DOHH2 (cell line): ENCODE results near the gene MAP3K9.

Experiments
- H3F3A ChIP-seq: fragments of 200-600 bp; sonication (generic), shearing (Covaris generic); 2 replicates; pipeline ENCODE4 v1.6.0; 2016; ENCODE audit warnings: antibody characterized with exemption, mild to moderate bottlenecking; ENCODE audit not compliant: control insufficient read depth, insufficient read depth
- H3K27ac ChIP-seq: fragments of 200-600 bp; sonication (generic); 2 replicates; pipeline ENCODE4 v1.5.1; 2014; ENCODE audit warnings: low read depth, mild to moderate bottlenecking, low read length, moderate library complexity
- H3K27me3 ChIP-seq: fragments of 200-600 bp; sonication (generic); 2 replicates; pipeline ENCODE4 v1.6.1; 2014; ENCODE audit warnings: mild to moderate bottlenecking, low read length, mixed read lengths; ENCODE audit not compliant: control insufficient read depth
- H3K36me3 ChIP-seq: fragments of 200-600 bp; sonication (generic); 2 replicates; pipeline ENCODE4 v1.6.1; 2014; ENCODE audit warnings: mild to moderate bottlenecking, low read length, moderate library complexity, mixed read lengths; ENCODE audit not compliant: control insufficient read depth
- H3K4me1 ChIP-seq: fragments of 200-600 bp; sonication (generic); 2 replicates; pipeline ENCODE4 v1.6.1; 2014; ENCODE audit warnings: mild to moderate bottlenecking, low read length, mixed read lengths; ENCODE audit not compliant: control insufficient read depth
- H3K4me2 ChIP-seq: fragments of 200-600 bp; sonication (generic); 2 replicates; pipeline ENCODE4 v1.6.0; 2014; ENCODE audit warnings: mild to moderate bottlenecking, low read length, moderate library complexity
- H3K4me3 ChIP-seq: fragments of 200-600 bp; sonication (generic); 2 replicates; pipeline ENCODE4 v1.5.1; 2014; ENCODE audit warnings: mild to moderate bottlenecking, low read length, mixed read lengths
- H3K79me2 ChIP-seq: fragments of 200-600 bp; sonication (generic); 2 replicates; pipeline ENCODE4 v1.6.1; 2014; ENCODE audit warnings: mild to moderate bottlenecking, low read length, mixed read lengths; ENCODE audit not compliant: control insufficient read depth
- H3K9me2 ChIP-seq: fragments of 200-600 bp; sonication (generic); replicated peaks from 2 replicates; pipeline ENCODE4 v1.6.1; 2014; ENCODE audit warnings: mild to moderate bottlenecking, low read length, mixed read lengths; ENCODE audit not compliant: control insufficient read depth
- H3K9me3 ChIP-seq: fragments of 200-600 bp; sonication (generic); 2 replicates; pipeline ENCODE4 v1.6.1; 2014; ENCODE audit warnings: antibody characterized with exemption, low read length, mixed read lengths; ENCODE audit not compliant: control insufficient read depth, insufficient read depth
- H4K20me1 ChIP-seq: fragments of 200-600 bp; sonication (generic); 2 replicates; pipeline ENCODE4 v1.6.0; 2014; ENCODE audit warnings: low read depth, mild to moderate bottlenecking, antibody characterized with exemption, low read length, moderate library complexity; ENCODE audit not compliant: control insufficient read depth, insufficient read depth
- CTCF ChIP-seq: fragments of 200-600 bp; sonication (generic); IDR thresholded peaks from one replicate; pipeline ENCODE4 v1.5.1; 2014; ENCODE audit warnings: antibody characterized with exemption, mild to moderate bottlenecking, low read depth, low read length; ENCODE audit not compliant: poor library complexity, severe bottlenecking
- EZH2phosphoT487 ChIP-seq: fragments of 200-600 bp; sonication (generic); IDR thresholded peaks from 2 replicates; pipeline ENCODE4 v1.6.1; 2017; ENCODE audit warnings: borderline replicate concordance, mild to moderate bottlenecking, antibody characterized with exemption, low read length, moderate library complexity, mixed read lengths

The MAP3K9 gene

DNA sequence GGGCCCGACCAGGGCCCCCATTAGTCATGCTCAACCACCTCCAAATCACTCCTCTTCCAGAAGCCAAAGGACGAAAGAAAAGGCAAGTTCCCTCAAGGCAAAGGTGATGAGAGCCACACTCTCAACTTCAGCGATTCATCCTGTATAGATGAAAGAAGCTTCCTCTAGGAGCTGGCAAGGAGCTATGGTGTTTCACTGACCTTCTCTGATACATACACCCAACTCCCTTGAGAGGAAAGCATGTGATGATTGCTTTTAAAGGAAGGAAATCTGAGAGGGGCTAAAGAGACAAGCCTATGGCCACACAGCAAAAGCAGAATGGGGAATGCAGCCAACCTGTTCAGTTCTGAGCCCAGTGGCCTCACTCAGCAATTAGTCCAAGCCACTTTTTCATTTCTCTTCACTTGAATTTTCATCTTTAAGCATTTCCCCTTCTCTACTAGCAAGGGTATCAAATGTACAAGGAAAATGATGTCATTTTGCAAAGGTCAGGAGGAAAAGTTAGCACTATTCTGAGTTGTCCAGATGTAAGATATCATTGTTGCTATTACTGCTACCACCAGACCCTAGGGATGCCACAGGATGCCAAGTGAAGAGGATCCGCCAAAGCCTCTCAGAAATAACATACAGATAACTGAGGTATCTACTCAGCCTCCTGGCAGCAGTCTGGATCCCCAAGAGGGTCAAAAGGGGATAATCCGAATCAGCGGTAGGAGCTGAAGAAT is 82.5 kb downstream of the MAP3K9 start:
- Histone ChIP-seq H3K27me3 (no peaks in the 10 kb centered on the region), H3F3A (no peaks in the 10 kb centered on the region), H3K9me3 (no peaks in the 10 kb centered on the region), H3K27ac (no peak overlapping the region), H3K4me2 (no peak overlapping the region), H4K20me1 (no peaks in the 10 kb centered on the region), H3K9me2 (no peaks in the 10 kb centered on the region), H3K4me3 (no peak overlapping the region), H3K36me3 (peaks cover 2% of the 10 kb centered on the region), H3K79me2 (no peaks in the 10 kb centered on the region), H3K4me1 (no peaks in the 10 kb centered on the region)
- no peak for TF ChIP-seq CTCF
- TF ChIP-seq EZH2phosphoT487: no peak

- H3K27ac ChIP-seq: no peak overlapping the region
- no peak for TF ChIP-seq CTCF
- no peak for TF ChIP-seq EZH2phosphoT487
- H3K9me2 ChIP-seq: no peaks in the 10 kb centered on the region
- H3K4me3 ChIP-seq: no peak overlapping the region
- no peaks in the 10 kb centered on the region for H3K4me1 ChIP-seq
- no peak overlapping the region for H3K4me2 ChIP-seq
- no peaks in the 10 kb centered on the region for H3K27me3 ChIP-seq
- H3K9me3 ChIP-seq: no peaks in the 10 kb centered on the region
- H3F3A ChIP-seq: no peaks in the 10 kb centered on the region
- H4K20me1 ChIP-seq: no peaks in the 10 kb centered on the region
- no peaks in the 10 kb centered on the region for H3K79me2 ChIP-seq
- H3K36me3 ChIP-seq: no peaks in the 10 kb centered on the region
Measured at GRCh38 chr14:70724944-70725343, 84.4 kb downstream of the MAP3K9 start.

GRCh38 chr14:70724110-70724509 is 85.2 kb downstream of the MAP3K9 start:
- H3K36me3 ChIP-seq: no peaks in the 10 kb centered on the region
- no peaks in the 10 kb centered on the region for H3K9me2 ChIP-seq
- no peak overlapping the region for H3K4me3 ChIP-seq
- H3K9me3 ChIP-seq: no peaks in the 10 kb centered on the region
- no peak for TF ChIP-seq EZH2phosphoT487
- TF ChIP-seq CTCF: no peak
- no peaks in the 10 kb centered on the region for H3F3A ChIP-seq
- H3K79me2 ChIP-seq: no peaks in the 10 kb centered on the region
- no peaks in the 10 kb centered on the region for H3K27me3 ChIP-seq
- H3K4me2 ChIP-seq: no peak overlapping the region
- H4K20me1 ChIP-seq: no peaks in the 10 kb centered on the region
- H3K27ac ChIP-seq: no peak overlapping the region
- H3K4me1 ChIP-seq: no peaks in the 10 kb centered on the region
